Measurements from ENCODE around the gene RNF145. TPM values are rescaled to one million over a fixed set of nuclear protein-coding genes. Genes with fewer than 3 reads are reported as not detected.
"Not testable (repeated sequence)": the region's sequence is repeated elsewhere in the genome, so short reads cannot be mapped to it uniquely, and the experiment has no call there.

RNF145 gene
- total and polyA plus RNA-seq, 8 donors: 7.0 to 96.9 (median 45.8) TPM

DNA sequence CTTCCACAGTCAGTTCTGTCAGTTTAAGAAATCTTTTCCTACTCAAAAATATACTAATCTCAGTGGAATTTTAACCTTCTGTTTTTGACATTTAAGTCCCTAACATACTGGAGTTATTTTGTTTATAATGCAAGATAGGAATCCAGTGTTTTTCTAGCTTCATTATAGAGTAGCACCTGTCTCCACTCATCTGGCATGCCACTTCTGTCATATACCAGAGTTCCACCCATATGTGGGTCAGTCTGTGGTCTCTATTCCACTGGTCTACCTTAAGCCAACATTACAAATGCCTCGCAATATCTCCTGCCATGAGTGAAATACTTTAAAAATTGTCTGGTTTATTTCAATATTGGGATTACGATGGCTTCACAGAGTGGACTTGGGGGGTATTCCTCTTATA is 42.9 kb downstream of the RNF145 start:
- Histone ChIP-seq H3K27ac (no peak overlapping the region), H3K4me3 (no peak overlapping the region), H3K9me3 (no peaks in the 10 kb centered on the region), H3K27me3 (no peaks in the 10 kb centered on the region), H3K36me3 (peaks cover 0 to 67% (median 41%) of the 10 kb centered on the region in 4 donors), H3K4me1 (no peaks in the 10 kb centered on the region)
- TF ChIP-seq POLR2A (IDR thresholded peaks at IDR 0.05) (no peak), EP300 (IDR thresholded peaks at IDR 0.05) (no peak), POLR2AphosphoS5 (IDR thresholded peaks at IDR 0.05) (no peak)
- TF ChIP-seq, protein P1, sequence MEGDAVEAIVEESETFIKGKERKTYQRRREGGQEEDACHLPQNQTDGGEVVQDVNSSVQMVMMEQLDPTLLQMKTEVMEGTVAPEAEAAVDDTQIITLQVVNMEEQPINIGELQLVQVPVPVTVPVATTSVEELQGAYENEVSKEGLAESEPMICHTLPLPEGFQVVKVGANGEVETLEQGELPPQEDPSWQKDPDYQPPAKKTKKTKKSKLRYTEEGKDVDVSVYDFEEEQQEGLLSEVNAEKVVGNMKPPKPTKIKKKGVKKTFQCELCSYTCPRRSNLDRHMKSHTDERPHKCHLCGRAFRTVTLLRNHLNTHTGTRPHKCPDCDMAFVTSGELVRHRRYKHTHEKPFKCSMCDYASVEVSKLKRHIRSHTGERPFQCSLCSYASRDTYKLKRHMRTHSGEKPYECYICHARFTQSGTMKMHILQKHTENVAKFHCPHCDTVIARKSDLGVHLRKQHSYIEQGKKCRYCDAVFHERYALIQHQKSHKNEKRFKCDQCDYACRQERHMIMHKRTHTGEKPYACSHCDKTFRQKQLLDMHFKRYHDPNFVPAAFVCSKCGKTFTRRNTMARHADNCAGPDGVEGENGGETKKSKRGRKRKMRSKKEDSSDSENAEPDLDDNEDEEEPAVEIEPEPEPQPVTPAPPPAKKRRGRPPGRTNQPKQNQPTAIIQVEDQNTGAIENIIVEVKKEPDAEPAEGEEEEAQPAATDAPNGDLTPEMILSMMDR (IDR thresholded peaks at IDR 0.05): no peak
- no peak for DNase-seq
- WGBS, 5 donors: 94 to 100% (median 99%) methylated on average over 2 of the region's 2 CpGs
- intact Hi-C loops (cut with DNase I; ENCODE audit: low total_unique reads): no loop called here

GRCh38 chr5:159163701-159164046 is 45.7 kb downstream of the RNF145 start:
- H3K9me3 ChIP-seq: no peaks in the 10 kb centered on the region
- H3K27ac ChIP-seq: peak overlapping the region in 1 of 5 donors; percentile 6
- peaks cover 3 to 81% (median 66%) of the 10 kb centered on the region in 4 donors for H3K36me3 ChIP-seq
- 73 to 95% (median 83%) methylated on average over 2 of the region's 2 CpGs for WGBS, 5 donors
- H3K4me3 ChIP-seq: no peak overlapping the region
- no peak for TF ChIP-seq POLR2AphosphoS5 (IDR thresholded peaks at IDR 0.05)
- no peak for TF ChIP-seq POLR2A (IDR thresholded peaks at IDR 0.05)
- no peak for TF ChIP-seq EP300 (IDR thresholded peaks at IDR 0.05)
- TF ChIP-seq, protein P1 (IDR thresholded peaks at IDR 0.05): no peak
- peaks cover 0 to 13% (median 2%) of the 10 kb centered on the region in 4 donors for H3K4me1 ChIP-seq
- H3K27me3 ChIP-seq: no peaks in the 10 kb centered on the region
- intact Hi-C loops (cut with DNase I; ENCODE audit: low total_unique reads): no loop called here
- no peak for DNase-seq

GRCh38 chr5:159163027-159163700 is 46.2 kb downstream of the RNF145 start:
- H3K4me3 ChIP-seq: no peak overlapping the region
- 71 to 85% (median 79%) methylated on average over 1 of the region's 1 CpG for WGBS, 5 donors
- no peaks in the 10 kb centered on the region for H3K27me3 ChIP-seq
- no peak for DNase-seq
- TF ChIP-seq POLR2A (IDR thresholded peaks at IDR 0.05) (no peak), POLR2AphosphoS5 (IDR thresholded peaks at IDR 0.05) (no peak), EP300 (IDR thresholded peaks at IDR 0.05) (no peak)
- TF ChIP-seq, protein P1 (IDR thresholded peaks at IDR 0.05): no peak
- H3K4me1 ChIP-seq: peaks cover 0 to 18% (median 2%) of the 10 kb centered on the region in 4 donors
- peak overlapping the region in 2 of 5 donors; percentile 6 to 20 for H3K27ac ChIP-seq
- H3K36me3 ChIP-seq: peaks cover 8 to 82% (median 69%) of the 10 kb centered on the region in 4 donors
- intact Hi-C loops (cut with DNase I; ENCODE audit: low total_unique reads): no loop called here
- no peaks in the 10 kb centered on the region for H3K9me3 ChIP-seq

DNA sequence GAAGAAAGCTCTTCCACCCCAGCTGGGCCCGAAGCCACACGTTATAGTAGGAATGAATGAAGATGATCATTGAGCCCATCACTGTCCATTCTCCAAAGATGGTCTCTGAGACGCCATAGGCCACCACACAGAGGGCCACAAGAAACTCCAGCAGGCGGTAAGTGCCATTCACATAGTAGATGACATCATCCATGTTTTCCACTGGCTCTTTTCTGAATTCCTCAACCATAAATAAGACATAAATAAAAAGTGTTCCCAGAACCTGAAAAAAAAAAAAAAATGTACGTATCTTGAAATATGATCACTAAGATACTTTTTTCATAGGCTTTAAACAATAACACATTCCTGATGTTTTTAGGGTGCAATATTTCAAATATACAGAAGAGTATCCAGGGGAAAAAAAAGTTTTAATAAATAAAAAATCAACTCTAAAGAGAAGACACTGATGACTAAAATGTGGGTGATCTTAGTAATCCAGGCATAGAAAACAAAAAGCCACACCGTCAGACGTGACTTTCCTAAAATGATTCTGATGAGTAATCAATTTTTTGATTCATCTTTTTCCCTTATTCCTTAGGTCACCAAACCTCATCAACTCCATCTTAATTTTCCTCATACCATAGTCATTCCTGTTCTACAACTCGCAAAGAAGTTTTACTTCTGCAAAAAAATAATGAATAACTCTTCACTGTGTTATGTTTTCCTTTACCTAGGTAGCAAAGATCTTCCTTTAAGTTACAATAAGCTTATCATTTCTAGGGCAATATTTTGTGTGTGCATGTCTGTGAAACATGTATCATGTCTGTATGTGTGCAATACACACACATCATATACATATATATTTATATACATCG is 47.8 kb downstream of the RNF145 start:
- H3K27me3 ChIP-seq: no peaks in the 10 kb centered on the region
- H3K4me1 ChIP-seq: peaks cover 0 to 32% (median 7%) of the 10 kb centered on the region in 4 donors
- H3K36me3 ChIP-seq: peaks cover 13 to 76% (median 64%) of the 10 kb centered on the region in 4 donors
- H3K4me3 ChIP-seq: no peak overlapping the region
- no peak for TF ChIP-seq POLR2AphosphoS5 (IDR thresholded peaks at IDR 0.05)
- TF ChIP-seq POLR2A (IDR thresholded peaks at IDR 0.05): no peak
- no peak for TF ChIP-seq EP300 (IDR thresholded peaks at IDR 0.05)
- TF ChIP-seq, protein P1 (IDR thresholded peaks at IDR 0.05): no peak
- WGBS, 5 donors: 84 to 92% (median 88%) methylated on average over 9 of the region's 9 CpGs
- intact Hi-C loops (cut with DNase I; ENCODE audit: low total_unique reads): no loop called here
- H3K9me3 ChIP-seq: no peaks in the 10 kb centered on the region
- no peak overlapping the region for H3K27ac ChIP-seq
- DNase-seq: no peak

- not testable (repeated sequence) for DNase-seq, H3K4me3 ChIP-seq, H3K9me3 ChIP-seq, H3K27me3 ChIP-seq
- peaks cover 0 to 32% (median 8%) of the 10 kb centered on the region in 4 donors for H3K4me1 ChIP-seq
- 44 to 58% (median 49%) methylated on average over 4 of the region's 4 CpGs for WGBS, 5 donors
- H3K27ac ChIP-seq: peak overlapping the region in 3 of 5 donors; percentile 2 to 27 (median 24)
- peaks cover 18 to 79% (median 65%) of the 10 kb centered on the region in 4 donors for H3K36me3 ChIP-seq
- intact Hi-C loops (cut with DNase I; ENCODE audit: low total_unique reads): loop anchor here (10.0 kb wide), 2 partner anchors 106 to 156 kb away; partner anchors contain the start of gene UBLCP1
These were observed 50.7 kb downstream of the RNF145 start for GRCh38 chr5:159158553-159159091.
